ENCODE measurements around the gene LRRC61. TPM values are rescaled to one million over a fixed set of nuclear protein-coding genes. Genes with fewer than 3 reads are reported as not detected.
A peak's percentile ranks its signal among the peaks of the same experiment; 100 is the strongest.

LRRC61 gene
- total RNA-seq, 1 experiment from 2014 or later, result 35.8 TPM

DNA sequence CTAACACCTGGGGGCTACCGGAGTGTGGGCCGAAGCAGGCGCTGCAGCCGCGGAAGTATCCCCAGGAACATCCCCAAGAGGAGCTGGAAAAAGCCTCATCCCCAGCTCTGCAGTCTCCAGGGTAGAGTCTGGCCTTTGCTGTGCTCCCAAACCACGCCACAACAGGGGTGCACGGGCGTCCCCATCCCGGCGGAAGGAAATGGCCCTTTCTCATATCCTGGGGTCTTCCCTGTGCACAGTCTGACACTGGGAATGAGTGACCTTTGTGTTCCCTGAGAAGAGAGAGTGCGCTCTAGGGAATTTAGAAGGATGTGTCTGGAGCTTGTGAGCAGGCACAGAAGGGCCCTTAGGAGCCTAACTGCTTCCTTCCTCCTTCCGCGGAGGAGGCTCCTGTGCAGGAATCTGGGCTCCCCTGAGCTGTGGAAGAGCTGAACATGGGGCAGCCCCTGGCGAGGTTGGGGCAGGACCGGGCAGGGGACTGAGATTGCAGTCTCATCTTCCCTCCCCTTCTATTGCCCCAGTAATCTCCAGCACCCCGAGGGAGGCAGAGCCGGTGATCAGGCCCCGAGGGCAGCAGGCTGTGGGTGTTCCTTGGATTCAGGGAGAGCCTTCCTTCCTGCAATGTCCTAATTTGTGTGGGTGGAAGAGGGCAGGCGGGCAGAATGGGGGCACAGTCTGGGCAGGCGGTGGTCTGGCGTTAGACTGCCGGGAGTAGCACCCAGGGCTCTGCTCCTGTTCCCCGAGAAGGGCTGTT lies 46.8 kb downstream of the LRRC61 start:
- H3K36me3 ChIP-seq (ENCODE audit: control insufficient read depth, insufficient read depth, low read length), result peaks cover 6% of the 10 kb centered on the region; the same call in 1 of the 2 replicates
- H3K9me3 ChIP-seq, result no peaks in the 10 kb centered on the region
- CTCF ChIA-PET, result interaction anchor here (1.1 to 2.8 kb wide), 2 partner anchors 8 to 14 kb away, joined by 3 to 9 read pairs; no protein-coding TSS in a partner anchor
- H3K4me3 ChIP-seq (ENCODE audit: low read depth, low read length), result peak overlapping the region; percentile 91
- Mint-ChIP-seq H3K4me3 (ENCODE audit: unreplicated experiment) (peak overlapping the region; percentile 88), H3K4me1 (ENCODE audit: low read depth, unreplicated experiment) (peaks cover 5% of the 10 kb centered on the region), H3K9me3 (ENCODE audit: unreplicated experiment) (no peaks in the 10 kb centered on the region), H3K27me3 (ENCODE audit: insufficient read depth, unreplicated experiment) (no peaks in the 10 kb centered on the region), H3K27ac (ENCODE audit: unreplicated experiment) (peak overlapping the region; percentile 99), H3K36me3 (ENCODE audit: insufficient read depth, unreplicated experiment) (peaks cover 57% of the 10 kb centered on the region)
- intact Hi-C loops (cut with micrococcal nuclease; ENCODE audit: unreplicated experiment), result loop anchor here (1.0 to 2.0 kb wide), 2 partner anchors 8 to 51 kb away; no protein-coding TSS in a partner anchor
- TSS peak; percentile 23 for BruUV-seq (replicated peaks)
- DNase-seq, result no peak
- H3K27me3 ChIP-seq (replicated peaks; ENCODE audit: control insufficient read depth, insufficient read depth, low read length), result no peaks in the 10 kb centered on the region
- peaks cover 17% of the 10 kb centered on the region for H3K4me1 ChIP-seq
- TF ChIP-seq, protein P1, sequence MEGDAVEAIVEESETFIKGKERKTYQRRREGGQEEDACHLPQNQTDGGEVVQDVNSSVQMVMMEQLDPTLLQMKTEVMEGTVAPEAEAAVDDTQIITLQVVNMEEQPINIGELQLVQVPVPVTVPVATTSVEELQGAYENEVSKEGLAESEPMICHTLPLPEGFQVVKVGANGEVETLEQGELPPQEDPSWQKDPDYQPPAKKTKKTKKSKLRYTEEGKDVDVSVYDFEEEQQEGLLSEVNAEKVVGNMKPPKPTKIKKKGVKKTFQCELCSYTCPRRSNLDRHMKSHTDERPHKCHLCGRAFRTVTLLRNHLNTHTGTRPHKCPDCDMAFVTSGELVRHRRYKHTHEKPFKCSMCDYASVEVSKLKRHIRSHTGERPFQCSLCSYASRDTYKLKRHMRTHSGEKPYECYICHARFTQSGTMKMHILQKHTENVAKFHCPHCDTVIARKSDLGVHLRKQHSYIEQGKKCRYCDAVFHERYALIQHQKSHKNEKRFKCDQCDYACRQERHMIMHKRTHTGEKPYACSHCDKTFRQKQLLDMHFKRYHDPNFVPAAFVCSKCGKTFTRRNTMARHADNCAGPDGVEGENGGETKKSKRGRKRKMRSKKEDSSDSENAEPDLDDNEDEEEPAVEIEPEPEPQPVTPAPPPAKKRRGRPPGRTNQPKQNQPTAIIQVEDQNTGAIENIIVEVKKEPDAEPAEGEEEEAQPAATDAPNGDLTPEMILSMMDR (IDR thresholded peaks at IDR 0.05; ENCODE audit: insufficient read depth in 1 of 2, low read depth in 1 of 2, low read length in 1 of 2, severe bottlenecking in 1 of 2, unreplicated experiment in 1 of 2), result no peak
- POLR2A ChIA-PET, result interaction anchor here (0.5 to 2.2 kb wide), 3 partner anchors 8 to 43 kb away, joined by 3 to 29 read pairs (median 3); no protein-coding TSS in a partner anchor

DNA sequence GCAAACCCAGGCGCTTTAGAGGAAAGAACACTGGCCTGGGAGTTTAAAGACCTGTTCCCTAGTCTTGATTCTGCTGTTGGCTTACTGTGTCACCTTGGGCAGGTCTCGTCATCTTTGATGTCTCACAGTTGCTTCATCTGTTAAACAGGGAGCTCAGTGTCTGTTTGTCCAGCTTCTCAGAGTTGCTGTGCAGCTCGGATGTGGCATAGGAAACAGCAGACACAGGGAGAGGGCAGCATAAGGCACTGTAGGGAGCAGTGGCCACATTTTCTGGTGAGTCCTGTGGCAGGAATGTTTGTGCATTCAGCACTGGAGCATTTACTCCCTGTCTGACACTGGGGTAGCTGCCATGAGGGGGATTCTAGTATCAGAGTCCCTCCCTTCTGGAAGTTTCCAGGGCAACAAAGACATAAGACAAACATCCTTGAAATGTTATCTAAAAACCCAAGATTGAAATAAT lies 47.5 kb downstream of the LRRC61 start:
- H3K4me3 ChIP-seq (ENCODE audit: low read depth, low read length), result no peak overlapping the region
- H3K9me3 ChIP-seq, result no peaks in the 10 kb centered on the region
- TF ChIP-seq, protein P1 (IDR thresholded peaks at IDR 0.05; ENCODE audit: insufficient read depth in 1 of 2, low read depth in 1 of 2, low read length in 1 of 2, severe bottlenecking in 1 of 2, unreplicated experiment in 1 of 2), result no peak
- CTCF ChIA-PET, result no interaction called here
- Mint-ChIP-seq H3K9me3 (ENCODE audit: unreplicated experiment) (no peaks in the 10 kb centered on the region), H3K36me3 (ENCODE audit: insufficient read depth, unreplicated experiment) (peaks cover 58% of the 10 kb centered on the region), H3K27ac (ENCODE audit: unreplicated experiment) (peak overlapping the region; percentile 99), H3K27me3 (ENCODE audit: insufficient read depth, unreplicated experiment) (no peaks in the 10 kb centered on the region), H3K4me3 (ENCODE audit: unreplicated experiment) (peak overlapping the region; percentile 14), H3K4me1 (ENCODE audit: low read depth, unreplicated experiment) (peaks cover 5% of the 10 kb centered on the region)
- H3K36me3 ChIP-seq (ENCODE audit: control insufficient read depth, insufficient read depth, low read length), result peaks cover 6% of the 10 kb centered on the region; the same call in 1 of the 2 replicates
- BruUV-seq (replicated peaks), result no TSS peak
- H3K27me3 ChIP-seq (replicated peaks; ENCODE audit: control insufficient read depth, insufficient read depth, low read length), result no peaks in the 10 kb centered on the region
- H3K4me1 ChIP-seq, result peaks cover 17% of the 10 kb centered on the region
- no peak for DNase-seq
- POLR2A ChIA-PET, result no interaction called here
- intact Hi-C loops (cut with micrococcal nuclease; ENCODE audit: unreplicated experiment), result no loop called here

DNA sequence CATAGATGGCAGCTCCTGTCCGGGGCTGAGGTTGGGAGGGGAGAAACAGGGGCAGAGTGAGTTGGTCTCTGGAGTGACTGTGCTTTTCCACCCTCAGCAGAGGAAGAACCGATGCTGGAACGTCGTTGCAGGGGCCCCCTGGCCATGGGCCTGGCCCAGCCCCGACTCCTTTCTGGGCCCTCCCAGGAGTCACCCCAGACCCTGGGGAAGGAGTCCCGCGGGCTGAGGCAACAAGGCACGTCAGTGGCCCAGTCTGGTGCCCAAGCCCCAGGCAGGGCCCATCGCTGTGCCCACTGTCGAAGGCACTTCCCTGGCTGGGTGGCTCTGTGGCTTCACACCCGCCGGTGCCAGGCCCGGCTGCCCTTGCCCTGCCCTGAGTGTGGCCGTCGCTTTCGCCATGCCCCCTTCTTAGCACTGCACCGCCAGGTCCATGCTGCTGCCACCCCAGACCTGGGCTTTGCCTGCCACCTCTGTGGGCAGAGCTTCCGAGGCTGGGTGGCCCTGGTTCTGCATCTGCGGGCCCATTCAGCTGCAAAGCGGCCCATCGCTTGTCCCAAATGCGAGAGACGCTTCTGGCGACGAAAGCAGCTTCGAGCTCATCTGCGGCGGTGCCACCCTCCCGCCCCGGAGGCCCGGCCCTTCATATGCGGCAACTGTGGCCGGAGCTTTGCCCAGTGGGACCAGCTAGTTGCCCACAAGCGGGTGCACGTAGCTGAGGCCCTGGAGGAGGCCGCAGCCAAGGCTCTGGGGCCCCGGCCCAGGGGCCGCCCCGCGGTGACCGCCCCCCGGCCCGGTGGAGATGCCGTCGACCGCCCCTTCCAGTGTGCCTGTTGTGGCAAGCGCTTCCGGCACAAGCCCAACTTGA lies 48.2 kb downstream of the LRRC61 start:
- POLR2A ChIA-PET, result no interaction called here
- H3K36me3 Mint-ChIP-seq (ENCODE audit: insufficient read depth, unreplicated experiment), result peaks cover 63% of the 10 kb centered on the region
- no peak for DNase-seq
- Histone ChIP-seq H3K4me3 (ENCODE audit: low read depth, low read length) (no peak overlapping the region), H3K9me3 (no peaks in the 10 kb centered on the region), H3K36me3 (ENCODE audit: control insufficient read depth, insufficient read depth, low read length) (peaks cover 6% of the 10 kb centered on the region; the same call in 1 of the 2 replicates), H3K27me3 (replicated peaks; ENCODE audit: control insufficient read depth, insufficient read depth, low read length) (no peaks in the 10 kb centered on the region), H3K4me1 (peaks cover 24% of the 10 kb centered on the region)
- H3K27ac Mint-ChIP-seq (ENCODE audit: unreplicated experiment), result peak overlapping the region; percentile 99
- peaks cover 12% of the 10 kb centered on the region for H3K4me1 Mint-ChIP-seq (ENCODE audit: low read depth, unreplicated experiment)
- no peaks in the 10 kb centered on the region for H3K9me3 Mint-ChIP-seq (ENCODE audit: unreplicated experiment)
- no peaks in the 10 kb centered on the region for H3K27me3 Mint-ChIP-seq (ENCODE audit: insufficient read depth, unreplicated experiment)
- no peak overlapping the region for H3K4me3 Mint-ChIP-seq (ENCODE audit: unreplicated experiment)
- no TSS peak for BruUV-seq (replicated peaks)
- intact Hi-C loops (cut with micrococcal nuclease; ENCODE audit: unreplicated experiment), result no loop called here
- TF ChIP-seq, protein P1 (IDR thresholded peaks at IDR 0.05; ENCODE audit: insufficient read depth in 1 of 2, low read depth in 1 of 2, low read length in 1 of 2, severe bottlenecking in 1 of 2, unreplicated experiment in 1 of 2), result no peak
- CTCF ChIA-PET, result no interaction called here

Measured in Caco-2 (cell line).